Parathyroid adenoma (tissue), 2 donors: ENCODE results near the gene THSD1.
"Not testable (repeated sequence)": the region's sequence is repeated elsewhere in the genome, so short reads cannot be mapped to it uniquely, and the experiment has no call there.

Experiments
- H2AFZ ChIP-seq: fragments of 300-600 bp; sonication (generic); one replicate; pipeline ENCODE4 v1.7.0; 2017; ENCODE audit warnings: antibody characterized with exemption, mild to moderate bottlenecking
- H3K27ac ChIP-seq: fragments of 300-600 bp; sonication (generic); one replicate; pipeline ENCODE4 v1.7.0; 2017
- H3K27me3 ChIP-seq: fragments of 300-600 bp; sonication (generic); one replicate; pipeline ENCODE4 v1.7.0; 2017; ENCODE audit warnings: low read length; ENCODE audit not compliant: control insufficient read depth, insufficient read depth
- H3K36me3 ChIP-seq: fragments of 300-600 bp; sonication (generic); one replicate; pipeline ENCODE4 v1.7.0; 2017; ENCODE audit warnings: low read length; ENCODE audit not compliant: control insufficient read depth, insufficient read depth
- H3K4me1 ChIP-seq: fragments of 300-600 bp; sonication (generic); one replicate; pipeline ENCODE4 v1.7.0; 2017; ENCODE audit warnings: control low read depth
- H3K4me2 ChIP-seq: fragments of 300-600 bp; sonication (generic); one replicate; pipeline ENCODE4 v1.7.0; 2017; ENCODE audit warnings: low read length
- H3K4me3 ChIP-seq: fragments of 300-600 bp; sonication (generic); one replicate; pipeline ENCODE4 v1.7.0; 2017; ENCODE audit warnings: low read depth, low read length
- H3K79me2 ChIP-seq: fragments of 300-600 bp; sonication (generic); one replicate; pipeline ENCODE4 v1.7.0; 2017; ENCODE audit warnings: control low read depth
- H3K9ac ChIP-seq: fragments of 300-600 bp; sonication (generic); one replicate; pipeline ENCODE4 v1.7.0; 2017; ENCODE audit warnings: mild to moderate bottlenecking
- H3K9me3 ChIP-seq: fragments of 300-600 bp; sonication (generic); one replicate; pipeline ENCODE4 v1.7.0; 2017; ENCODE audit warnings: low read length; ENCODE audit not compliant: control insufficient read depth
- TF ChIP-seq, protein P1 (sequence below): fragments of 300-600 bp; sonication (generic); IDR thresholded peaks from one replicate; pipeline ENCODE4 v1.7.0; 2017; ENCODE audit warnings: antibody characterized with exemption, mild to moderate bottlenecking
- donor health status: primary hyperparathyroidism.

Gene THSD1

DNA sequence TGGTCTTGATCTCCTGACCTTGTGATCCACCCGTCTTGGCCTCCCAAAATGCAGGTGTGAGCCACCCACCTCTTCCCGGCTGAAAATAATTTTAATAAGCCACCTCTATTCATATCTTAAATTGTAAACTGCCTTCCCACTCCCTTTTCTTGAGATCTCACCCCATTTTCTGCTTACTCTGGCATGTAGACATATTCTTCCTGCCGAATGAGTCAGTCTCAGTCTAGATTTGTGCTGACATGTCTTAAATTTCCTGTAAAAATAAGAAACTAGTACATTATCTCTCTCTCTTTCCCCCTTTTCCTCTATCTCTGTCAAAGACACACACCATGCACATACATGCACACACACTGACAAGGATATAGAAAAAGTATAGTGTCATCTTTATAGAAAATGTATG is 60.9 kb downstream of the THSD1 start:
- no peaks in the 10 kb centered on the region for H3K9me3 ChIP-seq
- H3K4me3 ChIP-seq = no peak overlapping the region
- no peaks in the 10 kb centered on the region for H3K36me3 ChIP-seq
- no peak overlapping the region for H3K9ac ChIP-seq
- no peak overlapping the region for H2AFZ ChIP-seq
- H3K4me2 ChIP-seq = no peak overlapping the region
- no peak overlapping the region for H3K27ac ChIP-seq
- H3K79me2 ChIP-seq = no peaks in the 10 kb centered on the region
- H3K27me3 ChIP-seq = no peaks in the 10 kb centered on the region
- H3K4me1 ChIP-seq = no peaks in the 10 kb centered on the region
- TF ChIP-seq, protein P1, sequence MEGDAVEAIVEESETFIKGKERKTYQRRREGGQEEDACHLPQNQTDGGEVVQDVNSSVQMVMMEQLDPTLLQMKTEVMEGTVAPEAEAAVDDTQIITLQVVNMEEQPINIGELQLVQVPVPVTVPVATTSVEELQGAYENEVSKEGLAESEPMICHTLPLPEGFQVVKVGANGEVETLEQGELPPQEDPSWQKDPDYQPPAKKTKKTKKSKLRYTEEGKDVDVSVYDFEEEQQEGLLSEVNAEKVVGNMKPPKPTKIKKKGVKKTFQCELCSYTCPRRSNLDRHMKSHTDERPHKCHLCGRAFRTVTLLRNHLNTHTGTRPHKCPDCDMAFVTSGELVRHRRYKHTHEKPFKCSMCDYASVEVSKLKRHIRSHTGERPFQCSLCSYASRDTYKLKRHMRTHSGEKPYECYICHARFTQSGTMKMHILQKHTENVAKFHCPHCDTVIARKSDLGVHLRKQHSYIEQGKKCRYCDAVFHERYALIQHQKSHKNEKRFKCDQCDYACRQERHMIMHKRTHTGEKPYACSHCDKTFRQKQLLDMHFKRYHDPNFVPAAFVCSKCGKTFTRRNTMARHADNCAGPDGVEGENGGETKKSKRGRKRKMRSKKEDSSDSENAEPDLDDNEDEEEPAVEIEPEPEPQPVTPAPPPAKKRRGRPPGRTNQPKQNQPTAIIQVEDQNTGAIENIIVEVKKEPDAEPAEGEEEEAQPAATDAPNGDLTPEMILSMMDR = no peak

DNA sequence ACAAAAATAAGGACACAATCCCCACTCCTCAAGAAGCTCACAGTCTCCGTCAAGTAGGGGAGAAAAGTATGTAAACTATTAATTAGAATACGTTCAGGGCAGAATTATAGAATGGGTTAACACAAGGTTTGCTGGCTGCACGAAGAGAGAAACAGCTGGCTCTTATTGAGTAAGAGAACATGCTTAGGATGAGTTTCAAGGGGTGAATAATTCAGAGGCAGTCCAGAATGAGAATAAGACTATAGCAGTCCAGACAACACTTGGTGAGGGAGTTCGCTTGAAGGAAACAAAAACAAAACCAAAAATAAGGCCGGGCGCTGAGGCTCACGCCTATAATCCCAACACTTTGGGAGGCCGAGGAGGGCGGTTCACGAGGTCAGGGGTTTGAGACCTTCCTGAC is 61.9 kb downstream of the THSD1 start:
- Histone ChIP-seq H3K9me3 (no peaks in the 10 kb centered on the region), H3K79me2 (no peaks in the 10 kb centered on the region), H3K9ac (no peak overlapping the region), H3K27me3 (no peaks in the 10 kb centered on the region), H3K27ac (no peak overlapping the region), H3K4me3 (no peak overlapping the region), H2AFZ (no peak overlapping the region), H3K4me1 (no peaks in the 10 kb centered on the region), H3K36me3 (no peaks in the 10 kb centered on the region), H3K4me2 (no peak overlapping the region)
- TF ChIP-seq, protein P1 = no peak

DNA sequence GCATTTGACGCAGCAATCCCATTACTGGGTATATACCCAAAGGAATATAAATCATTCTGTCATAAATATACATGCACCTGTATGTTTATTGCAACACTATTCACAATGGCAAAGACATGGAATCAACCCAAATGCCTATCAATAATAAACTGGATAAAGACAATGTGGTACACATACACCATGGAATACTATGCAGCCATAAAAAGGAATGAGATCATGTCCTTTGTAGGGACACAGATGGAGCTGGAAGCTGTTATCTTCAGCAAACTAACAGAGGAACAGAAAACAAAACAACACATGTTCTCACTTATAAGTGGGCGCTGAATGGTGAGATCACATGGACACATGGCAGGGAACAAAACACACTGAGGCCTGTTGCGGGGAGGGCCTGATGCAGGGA is 63.8 kb downstream of the THSD1 start:
- H3K27ac ChIP-seq, H3K4me1 ChIP-seq, H3K9me3 ChIP-seq, H3K27me3 ChIP-seq, H3K9ac ChIP-seq, H3K4me2 ChIP-seq, H3K4me3 ChIP-seq, H2AFZ ChIP-seq, H3K79me2 ChIP-seq, H3K36me3 ChIP-seq: not testable (repeated sequence)

DNA sequence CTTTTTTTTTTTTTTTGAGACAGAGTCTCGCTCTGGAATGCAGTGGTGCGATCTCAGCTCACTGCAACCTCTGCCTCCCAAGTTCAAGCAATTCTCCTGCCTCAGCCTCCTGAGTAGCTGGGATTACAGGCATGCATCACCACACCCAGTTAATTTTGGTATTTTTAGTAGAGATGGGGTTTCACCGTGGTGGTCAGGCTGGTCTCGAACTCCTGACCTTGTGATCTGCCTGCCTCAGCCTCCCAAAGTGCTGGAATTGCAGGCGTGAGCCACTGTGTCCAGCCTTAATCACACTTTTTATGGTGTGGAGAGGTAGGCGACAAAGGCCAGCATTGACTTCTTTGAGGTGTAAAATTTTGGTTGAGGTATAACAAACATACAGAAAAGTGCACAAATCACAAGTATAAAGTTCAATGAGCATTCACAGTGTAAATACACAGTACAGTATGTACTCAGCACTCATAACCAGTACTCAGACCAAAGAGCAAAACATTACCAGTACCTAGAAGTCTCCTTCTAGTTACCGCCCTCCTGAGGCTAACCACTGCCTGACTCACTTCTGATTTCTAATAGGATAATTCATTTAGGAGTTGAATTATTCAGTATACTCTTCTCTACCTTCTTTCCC is 68.0 kb downstream of the THSD1 start:
- not testable (repeated sequence) for H3K4me3 ChIP-seq, H3K27ac ChIP-seq, H3K9ac ChIP-seq, H3K36me3 ChIP-seq, H3K4me2 ChIP-seq, H3K9me3 ChIP-seq, H3K27me3 ChIP-seq, H3K4me1 ChIP-seq, H2AFZ ChIP-seq, H3K79me2 ChIP-seq

DNA sequence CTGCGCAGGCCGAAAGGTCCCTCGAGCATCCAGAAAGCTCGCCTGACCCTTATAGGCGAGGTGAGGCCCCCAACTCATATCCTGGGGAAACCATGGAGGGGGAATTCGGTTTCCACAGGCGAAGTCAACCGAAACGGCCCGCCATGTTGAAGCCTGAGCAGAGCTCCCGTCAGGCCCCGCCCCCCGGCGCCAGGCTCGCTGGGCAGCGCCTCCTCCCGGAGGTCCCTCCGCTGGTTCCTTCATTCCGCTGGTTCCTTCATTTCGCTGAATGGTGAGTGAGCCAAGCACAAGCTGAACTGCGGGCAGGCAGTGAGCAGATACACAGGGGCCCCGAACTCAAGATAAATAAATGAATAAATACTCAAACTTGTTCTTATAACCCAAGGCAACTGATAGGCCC is 71.9 kb downstream of the THSD1 start:
- H3K36me3 ChIP-seq, H3K4me3 ChIP-seq, H2AFZ ChIP-seq, H3K4me1 ChIP-seq, H3K79me2 ChIP-seq, H3K9ac ChIP-seq, H3K4me2 ChIP-seq, H3K9me3 ChIP-seq, H3K27ac ChIP-seq, H3K27me3 ChIP-seq: not testable (repeated sequence)

DNA sequence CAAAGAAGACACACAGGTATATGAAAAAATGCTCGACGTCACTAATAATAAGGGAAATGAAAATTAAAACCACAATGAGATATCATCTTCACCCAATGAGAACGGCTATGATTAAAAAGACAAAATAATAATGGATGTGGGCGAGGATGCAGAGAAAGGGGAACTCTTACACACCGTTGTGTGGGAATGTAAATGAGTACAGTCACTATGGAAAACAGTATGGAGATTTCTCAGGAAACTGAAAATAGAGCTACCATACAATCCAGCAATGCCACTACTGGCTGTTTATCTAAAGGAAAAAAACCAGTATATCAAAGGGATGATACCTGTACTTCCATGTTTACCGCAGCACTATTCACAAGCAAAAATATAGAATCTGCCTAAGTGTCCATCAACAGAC is 74.1 kb downstream of the THSD1 start:
- not testable (repeated sequence) for H2AFZ ChIP-seq, H3K9ac ChIP-seq, H3K9me3 ChIP-seq, H3K79me2 ChIP-seq, H3K4me1 ChIP-seq, H3K27ac ChIP-seq, H3K36me3 ChIP-seq, H3K4me2 ChIP-seq, H3K27me3 ChIP-seq, H3K4me3 ChIP-seq
